ENCODE measurements around the gene CPD.

DNA sequence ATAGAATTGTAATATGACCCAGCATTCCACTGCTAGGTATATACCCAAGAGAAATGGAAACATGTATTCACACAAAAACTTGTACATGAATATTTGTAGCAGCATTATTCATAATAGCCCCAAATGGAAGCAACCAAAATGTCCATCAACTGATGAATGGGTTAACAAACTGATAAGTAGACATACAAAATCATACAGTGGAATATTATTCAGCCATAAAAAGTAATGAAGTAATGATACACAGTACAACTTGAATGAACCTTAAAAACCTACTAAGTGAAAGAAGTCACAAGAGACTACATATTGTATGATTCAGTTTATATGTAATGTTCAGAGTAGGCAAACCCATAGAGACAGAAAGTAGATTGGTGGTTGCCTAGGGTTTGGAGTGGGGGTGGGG is 58.0 kb downstream of the CPD start:
- TF ChIP-seq, protein P1, sequence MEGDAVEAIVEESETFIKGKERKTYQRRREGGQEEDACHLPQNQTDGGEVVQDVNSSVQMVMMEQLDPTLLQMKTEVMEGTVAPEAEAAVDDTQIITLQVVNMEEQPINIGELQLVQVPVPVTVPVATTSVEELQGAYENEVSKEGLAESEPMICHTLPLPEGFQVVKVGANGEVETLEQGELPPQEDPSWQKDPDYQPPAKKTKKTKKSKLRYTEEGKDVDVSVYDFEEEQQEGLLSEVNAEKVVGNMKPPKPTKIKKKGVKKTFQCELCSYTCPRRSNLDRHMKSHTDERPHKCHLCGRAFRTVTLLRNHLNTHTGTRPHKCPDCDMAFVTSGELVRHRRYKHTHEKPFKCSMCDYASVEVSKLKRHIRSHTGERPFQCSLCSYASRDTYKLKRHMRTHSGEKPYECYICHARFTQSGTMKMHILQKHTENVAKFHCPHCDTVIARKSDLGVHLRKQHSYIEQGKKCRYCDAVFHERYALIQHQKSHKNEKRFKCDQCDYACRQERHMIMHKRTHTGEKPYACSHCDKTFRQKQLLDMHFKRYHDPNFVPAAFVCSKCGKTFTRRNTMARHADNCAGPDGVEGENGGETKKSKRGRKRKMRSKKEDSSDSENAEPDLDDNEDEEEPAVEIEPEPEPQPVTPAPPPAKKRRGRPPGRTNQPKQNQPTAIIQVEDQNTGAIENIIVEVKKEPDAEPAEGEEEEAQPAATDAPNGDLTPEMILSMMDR (IDR thresholded peaks at IDR 0.05; ENCODE audit: insufficient read depth, low read length, poor library complexity, severe bottlenecking), result no peak
- no peak for TF ChIP-seq EZH2phosphoT487 (conservative IDR thresholded peaks at IDR 0.05; ENCODE audit: low read length)
